Erythroblast (primary cell): ENCODE results near the gene LMNB1.

ENCODE experiments used
- GATA1 ChIP-seq: IDR thresholded peaks from 2 replicates; pipeline ENCODE4 v1.6.1; 2011; ENCODE audit warnings: low read depth, mild to moderate bottlenecking, control low read depth, low read length, moderate library complexity
- POLR2A ChIP-seq: IDR thresholded peaks from 2 replicates; pipeline ENCODE4 v1.6.1; 2011; ENCODE audit warnings: mild to moderate bottlenecking, low read length

- TF ChIP-seq POLR2A (peak; percentile 15), GATA1 (no peak)
Measured at GRCh38 chr5:126869005-126869451, 92.1 kb downstream of the LMNB1 start.
